GM10266 (cell line): ENCODE results near the gene ABCC3.

Experiments
- DNase-seq: peaks from one replicate; pipeline ENCODE4 v3.0.0; 2012; ENCODE audit errors: extremely low spot score
- CTCF ChIP-seq: IDR thresholded peaks from 2 replicates; pipeline ENCODE4 v1.5.1; 2012; ENCODE audit warnings: mild to moderate bottlenecking, low read depth; ENCODE audit not compliant: control insufficient read depth, insufficient read depth; ENCODE audit errors: missing control alignments

ABCC3 gene

GRCh38 chr17:50633683-50634082 is 998 bp upstream of the ABCC3 start:
- TF ChIP-seq CTCF, result no peak
- no peak for DNase-seq

GRCh38 chr17:50634915-50635731 is 442 bp downstream of the ABCC3 start:
- DNase-seq, result no peak
- TF ChIP-seq CTCF, result no peak

- TF ChIP-seq CTCF, result no peak
- DNase-seq, result no peak
Measured at GRCh38 chr17:50635732-50635981, 976 bp downstream of the ABCC3 start.

- TF ChIP-seq CTCF, result no peak
- no peak for DNase-seq
Measured at GRCh38 chr17:50635982-50636803, 1.5 kb downstream of the ABCC3 start.

GRCh38 chr17:50636804-50637195 is 2.1 kb downstream of the ABCC3 start:
- TF ChIP-seq CTCF, result no peak

GRCh38 chr17:50637829-50638605 is 3.3 kb downstream of the ABCC3 start:
- TF ChIP-seq CTCF, result no peak
- DNase-seq, result no peak

More at GRCh38 chr17:50636804-50637195, 2.1 kb downstream of the ABCC3 start:
- DNase-seq, result no peak
